GM21619 (cell line): ENCODE measurements around the gene RPLP2.

Source experiments
- ATAC-seq: cut with Tn5 transposase; IDR thresholded peaks from one replicate; pipeline ENCODE4 v1.9.1; 2021; ENCODE audit not compliant: unreplicated experiment

The RPLP2 gene

DNA sequence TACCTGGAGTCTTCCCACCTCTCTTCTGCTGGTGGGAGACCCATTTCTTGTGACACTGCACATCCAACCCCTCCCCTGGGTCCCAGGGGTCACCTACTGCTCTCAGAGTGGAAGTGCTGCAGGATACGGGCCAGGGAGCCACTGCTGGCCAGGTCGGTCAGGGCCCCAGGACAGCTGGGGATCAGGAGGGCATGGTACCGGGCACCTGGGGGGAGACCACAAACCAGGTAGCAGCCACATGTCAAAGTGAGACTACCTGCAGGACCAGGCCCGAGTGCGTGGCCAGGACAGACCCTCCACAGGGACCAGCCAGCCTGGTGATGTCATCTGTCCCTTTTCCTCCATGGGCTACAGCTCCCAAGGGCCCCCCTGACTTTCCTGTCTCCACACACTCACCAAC, 36.3 kb upstream of the RPLP2 start:
- no peak for ATAC-seq

GRCh38 chr11:773830-774229, 35.9 kb upstream of the RPLP2 start:
- ATAC-seq: no peak

- ATAC-seq: no peak
Observed at GRCh38 chr11:774873-775592, 34.7 kb upstream of the RPLP2 start.

GRCh38 chr11:776263-776560, 33.6 kb upstream of the RPLP2 start:
- no peak for ATAC-seq

DNA sequence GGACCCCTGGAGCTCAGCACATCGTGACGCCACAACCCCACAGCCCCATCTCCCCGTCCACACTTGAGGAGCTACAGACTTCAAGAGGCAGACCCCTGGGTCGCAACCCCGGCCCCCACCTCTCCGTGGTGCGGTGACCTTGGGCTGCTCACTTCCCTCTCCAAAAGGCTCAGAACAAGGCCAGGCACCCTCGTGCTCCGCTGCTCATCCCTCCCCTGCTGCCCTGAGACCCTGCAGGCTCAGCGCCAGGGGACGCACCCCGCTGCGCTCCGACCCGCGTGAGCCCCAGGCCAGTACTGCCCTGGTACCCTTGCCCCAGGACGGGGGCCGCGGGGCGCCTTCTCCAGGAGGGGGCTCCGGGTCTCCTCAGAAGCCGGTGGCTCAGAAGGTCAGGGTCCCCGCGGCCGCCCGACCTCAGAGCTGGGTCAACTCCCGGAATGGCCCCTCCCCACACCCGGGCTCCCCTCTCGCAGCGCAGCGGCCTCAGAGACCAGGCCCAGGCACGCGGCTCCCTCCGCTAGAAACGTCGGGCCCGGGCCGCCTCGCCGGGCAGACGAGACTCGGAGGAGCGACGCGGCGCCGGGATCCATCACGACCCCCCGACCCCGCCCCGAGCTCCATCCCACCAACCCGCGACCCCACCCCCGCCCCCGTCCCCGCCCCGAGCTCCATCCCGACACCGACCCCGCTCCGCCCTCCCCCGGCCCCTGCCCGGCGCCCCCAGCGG, 33.0 kb upstream of the RPLP2 start:
- peak; percentile 30 for ATAC-seq

GRCh38 chr11:777288-778255, 32.2 kb upstream of the RPLP2 start, which contains the start of gene GATD1:
GATD1 (minus strand) TSS chr11:777487; CDS start chr11:777462, 25 bp downstream.
- peak; percentile 66 for ATAC-seq

DNA sequence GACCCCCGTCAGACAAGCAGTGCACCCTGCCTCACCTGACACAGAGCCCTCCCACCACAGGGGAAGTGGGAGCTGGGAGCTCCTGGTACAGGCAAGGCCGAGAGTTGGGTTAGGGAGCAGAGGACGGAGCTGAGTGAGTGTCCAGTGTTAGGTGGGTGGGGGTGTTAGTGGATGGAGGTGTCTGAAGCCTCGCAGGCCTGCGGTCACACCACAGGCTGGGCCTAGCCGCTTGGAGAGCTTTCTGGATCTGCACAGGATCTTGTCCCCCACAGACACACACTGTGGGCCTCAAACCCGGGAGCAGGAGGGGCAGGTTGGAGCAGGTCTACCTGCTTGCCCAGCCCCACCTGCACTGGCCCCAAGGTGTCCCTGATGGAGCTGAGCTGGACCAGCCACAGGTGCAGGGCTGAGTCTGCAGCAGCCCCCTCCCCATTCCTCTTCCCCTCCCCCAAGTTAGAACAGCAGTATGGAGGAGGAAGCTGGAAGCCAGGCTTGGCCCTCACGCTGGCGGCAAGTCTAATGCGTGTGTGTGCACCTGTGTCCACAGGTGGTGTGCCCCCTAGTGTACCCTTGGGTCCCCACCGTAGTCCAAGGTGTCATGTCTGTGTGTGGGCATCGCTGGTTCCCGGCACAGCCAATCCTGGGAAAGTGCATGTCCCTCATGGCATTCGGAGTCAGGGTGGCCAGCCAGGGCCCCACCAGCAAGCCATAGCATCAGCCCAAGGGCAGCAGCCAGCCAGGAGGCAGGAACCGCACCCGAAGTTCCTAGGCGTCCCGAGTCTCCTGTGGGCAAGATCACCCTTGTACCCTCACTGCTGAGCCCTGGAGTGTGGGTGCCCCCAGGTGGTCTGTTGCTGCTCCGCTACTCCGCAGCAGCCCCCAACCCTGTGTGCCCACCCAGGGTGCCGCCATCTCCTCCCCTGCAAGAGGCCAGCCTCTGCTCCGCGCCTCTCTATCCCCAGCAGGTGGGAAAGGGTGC, 30.5 kb upstream of the RPLP2 start:
- ATAC-seq: no peak

DNA sequence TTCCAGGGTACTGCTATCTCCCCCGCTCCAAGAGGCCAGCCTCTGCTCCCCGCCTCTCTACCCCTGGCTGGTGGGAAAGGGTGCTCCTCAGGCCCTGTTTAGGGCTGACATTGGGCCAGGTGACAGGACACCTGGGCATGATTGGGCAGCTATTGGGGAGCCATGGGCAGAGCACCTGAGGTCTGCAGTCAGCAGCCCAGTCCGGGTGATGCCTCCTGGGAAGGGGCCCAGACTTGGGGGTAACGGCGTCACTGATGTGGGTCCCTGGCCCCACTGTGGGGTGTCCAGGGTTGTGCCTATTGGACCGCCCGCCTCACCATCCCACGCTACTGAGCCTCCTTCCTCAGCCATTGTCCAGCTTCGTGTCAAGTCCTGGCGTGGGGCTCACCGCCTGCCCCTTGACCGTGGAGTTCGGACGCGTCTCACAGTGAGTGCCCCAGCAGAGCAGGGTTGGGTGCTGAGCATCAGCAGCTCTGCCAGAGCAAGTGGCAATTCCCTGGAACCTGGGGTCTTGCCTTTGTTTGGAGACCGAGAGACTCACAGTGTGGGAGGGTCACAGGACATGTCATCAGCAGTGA, 29.7 kb upstream of the RPLP2 start:
- no peak for ATAC-seq

GRCh38 chr11:782264-783174, 27.2 kb upstream of the RPLP2 start:
- ATAC-seq: no peak

DNA sequence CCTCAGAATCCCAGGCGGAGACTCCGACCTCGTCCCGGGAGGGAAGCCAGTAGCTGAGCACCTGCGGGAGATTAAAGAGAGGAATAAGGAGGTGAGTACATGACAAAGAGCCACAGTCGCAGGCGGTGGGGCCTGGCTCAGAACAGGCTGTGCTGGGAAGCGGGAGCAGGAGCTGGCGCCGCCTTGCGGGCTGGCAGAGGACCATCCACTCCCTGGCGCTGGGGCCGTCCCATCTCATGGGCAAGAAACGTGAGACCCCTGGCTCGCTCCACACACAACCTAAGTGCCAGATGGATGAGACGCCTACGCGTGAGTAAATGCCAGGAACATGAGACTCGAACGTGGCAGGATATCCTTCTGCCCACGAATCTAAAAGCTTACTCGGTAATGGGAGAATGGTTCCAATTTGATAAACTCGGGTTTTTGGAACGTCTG, 26.2 kb upstream of the RPLP2 start:
- no peak for ATAC-seq

DNA sequence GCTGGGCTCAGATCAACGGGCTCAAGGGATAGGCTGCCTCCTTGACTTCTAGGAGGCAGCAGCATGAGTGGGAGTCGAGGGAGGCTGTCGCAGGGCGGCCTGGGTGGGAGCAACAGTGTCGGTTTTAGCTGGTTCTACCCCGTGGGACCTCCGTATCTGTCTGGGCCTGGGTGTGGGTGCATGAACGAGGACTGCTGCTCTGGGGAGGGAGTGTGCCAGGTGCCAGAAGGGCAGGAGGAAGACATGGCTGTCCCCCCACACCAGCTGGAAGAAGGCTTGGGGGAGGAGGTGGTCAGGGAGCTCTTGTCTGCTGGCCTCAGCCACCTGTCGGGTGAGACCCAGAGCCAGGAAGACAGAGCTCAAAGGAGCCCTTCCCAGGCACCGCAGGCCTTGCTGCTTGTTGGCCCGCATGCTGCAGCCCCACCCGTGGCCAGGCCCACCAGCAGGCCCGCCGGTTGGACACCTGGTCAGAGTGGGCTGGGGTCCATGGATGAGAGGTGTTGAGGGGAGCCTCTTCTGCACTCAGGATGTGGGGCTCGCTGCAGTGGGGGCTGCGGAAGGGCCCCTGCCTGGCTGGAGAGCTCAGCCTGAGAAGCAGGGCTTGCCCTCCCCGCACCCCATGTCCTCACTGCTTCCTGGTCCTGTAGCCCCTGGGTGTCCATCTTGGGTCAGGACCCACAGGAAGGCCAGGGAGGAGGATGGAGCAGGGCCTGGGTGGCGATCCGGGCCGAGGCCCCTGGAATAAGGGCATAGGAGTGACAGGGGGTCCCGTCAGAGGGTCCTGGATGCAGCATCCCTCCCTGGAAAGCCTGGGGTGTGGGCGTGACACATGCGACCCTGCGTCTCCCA, 23.3 kb upstream of the RPLP2 start:
- no peak for ATAC-seq

GRCh38 chr11:787084-787675, 22.6 kb upstream of the RPLP2 start:
- ATAC-seq: no peak

- ATAC-seq: no peak
Observed at GRCh38 chr11:788009-788640, 21.6 kb upstream of the RPLP2 start.

GRCh38 chr11:788953-789940, 20.5 kb upstream of the RPLP2 start:
- no peak for ATAC-seq

DNA sequence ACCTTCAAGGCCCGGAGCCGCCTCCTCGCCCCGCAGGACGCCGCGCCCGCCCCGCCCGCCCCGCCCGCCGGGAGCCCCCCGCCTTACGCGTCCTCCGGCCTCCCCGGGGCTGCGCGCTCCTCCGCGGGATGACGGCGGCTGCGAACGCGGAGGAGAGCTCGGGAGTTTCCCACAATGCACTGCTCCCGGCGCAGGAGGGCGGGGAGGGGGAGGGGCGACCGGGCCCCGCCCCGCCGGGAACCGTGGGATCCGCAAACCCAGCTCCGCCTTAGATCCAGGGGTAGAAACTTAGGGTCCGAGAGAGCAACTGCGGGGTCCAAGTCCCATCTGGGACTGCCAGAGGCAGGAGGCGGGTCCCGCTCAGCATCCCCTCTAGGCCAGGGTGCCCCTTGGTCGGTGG, 19.8 kb upstream of the RPLP2 start, which contains the start of gene CEND1:
Gene CEND1, minus strand, starts transcription at position 148 of the 400 bp plus-strand sequence. CDS start 1,514 bp downstream, outside the sequence.
- no peak for ATAC-seq
